Heart left ventricle (tissue), 13 donors: ENCODE measurements around the gene FAM89B.

Source experiments
- POLR2A ChIP-seq, 2 donors: fragments of 450-650 bp; IDR thresholded peaks; one replicate each; pipeline ENCODE4 v1.6.1; 2017; ENCODE audit warnings: antibody characterized with exemption in 2 of 2, mild to moderate bottlenecking in 2 of 2, moderate library complexity in 2 of 2
- TF ChIP-seq, protein P1 (sequence below), 12 donors: fragments of 200-600 bp; sonication (generic) in 4 of 12; IDR thresholded peaks; one replicate each; pipeline versions ENCODE4 v1.5.0 to v1.8.0; 2018 to 2022; ENCODE audit warnings: antibody characterized with exemption in 12 of 12, mild to moderate bottlenecking in 5 of 12
- donor health status: ischemic (EF 13 %, LVEDD 7.1; RV severe dilation, severe dysfunction).
- donor health status: DM: no; HTN: yes; CAD: no.
- donor health status: DM: no; HTN: no; CAD: no.
- donor health status: ischemic (EF 25% LVEDD 6.9; RV normal size, moderate dysfunction).
- donor health status: ischemic (EF 25% LVEDD 5.7; RV mildly dilated, moderate dysfunction).
- donor health status: ischemic (EF 35%, LVEDD 5.7; RV mildly dilated, moderate dysfunction).
- donor health status: nonischemic (EF 11% LVEDD 7.7; RV severe dilation, severe dysfunction).
- donor health status: DM: yes; HTN: yes; CAD: no.
- donor health status: PGD.
- donor health status: ischemic (EF 29% LVEDD 5.4; RV normal size, mild dysfunction).
- donor health status: nonischemic (EF 23%, LVEDD 6.1; RV moderate dilation, normal function).

DNA sequence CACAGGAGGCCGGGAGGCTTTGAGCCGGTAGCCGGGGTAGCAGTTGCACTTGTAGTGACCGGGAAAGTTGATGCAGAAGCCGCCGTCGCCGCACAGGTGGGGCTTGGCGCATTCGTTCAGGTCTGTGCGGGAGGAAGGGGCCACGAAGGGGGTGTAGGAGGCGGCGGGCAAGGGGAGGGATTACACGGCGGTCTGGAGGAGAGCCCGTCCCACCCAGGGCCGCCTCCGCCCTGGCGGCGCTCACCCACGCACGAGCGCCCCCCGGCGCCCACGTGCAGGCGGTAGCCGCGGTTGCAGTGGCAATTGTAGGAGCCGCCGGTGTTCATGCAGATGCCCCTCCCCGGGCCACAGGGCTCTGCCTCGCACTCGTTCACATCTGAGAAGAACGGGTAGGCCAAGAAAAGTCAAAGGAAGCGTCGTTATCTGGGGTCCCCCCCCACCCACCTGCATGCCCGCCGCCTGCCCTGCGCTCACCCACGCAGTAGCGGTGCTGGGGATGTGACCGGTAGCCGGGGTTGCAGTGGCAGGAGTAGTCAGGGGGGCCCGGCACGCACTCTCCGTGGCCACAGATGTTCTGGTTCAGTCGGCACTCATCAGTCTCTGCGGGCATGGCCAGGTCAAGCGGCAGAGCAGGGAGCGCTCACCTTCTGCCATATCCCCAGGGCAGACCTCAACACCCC is 24.8 kb upstream of the FAM89B start:
- TF ChIP-seq, protein P1, sequence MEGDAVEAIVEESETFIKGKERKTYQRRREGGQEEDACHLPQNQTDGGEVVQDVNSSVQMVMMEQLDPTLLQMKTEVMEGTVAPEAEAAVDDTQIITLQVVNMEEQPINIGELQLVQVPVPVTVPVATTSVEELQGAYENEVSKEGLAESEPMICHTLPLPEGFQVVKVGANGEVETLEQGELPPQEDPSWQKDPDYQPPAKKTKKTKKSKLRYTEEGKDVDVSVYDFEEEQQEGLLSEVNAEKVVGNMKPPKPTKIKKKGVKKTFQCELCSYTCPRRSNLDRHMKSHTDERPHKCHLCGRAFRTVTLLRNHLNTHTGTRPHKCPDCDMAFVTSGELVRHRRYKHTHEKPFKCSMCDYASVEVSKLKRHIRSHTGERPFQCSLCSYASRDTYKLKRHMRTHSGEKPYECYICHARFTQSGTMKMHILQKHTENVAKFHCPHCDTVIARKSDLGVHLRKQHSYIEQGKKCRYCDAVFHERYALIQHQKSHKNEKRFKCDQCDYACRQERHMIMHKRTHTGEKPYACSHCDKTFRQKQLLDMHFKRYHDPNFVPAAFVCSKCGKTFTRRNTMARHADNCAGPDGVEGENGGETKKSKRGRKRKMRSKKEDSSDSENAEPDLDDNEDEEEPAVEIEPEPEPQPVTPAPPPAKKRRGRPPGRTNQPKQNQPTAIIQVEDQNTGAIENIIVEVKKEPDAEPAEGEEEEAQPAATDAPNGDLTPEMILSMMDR (IDR thresholded peaks at IDR 0.05), result no peak
- no peak for TF ChIP-seq POLR2A (IDR thresholded peaks at IDR 0.05)
